GM20000 (cell line): ENCODE measurements around the gene BLVRA.

Source experiments
- DNase-seq: peaks from one replicate; pipeline ENCODE4 v3.0.0; 2012; ENCODE audit warnings: low spot score
- TF ChIP-seq, protein P1 (sequence below): IDR thresholded peaks from 2 replicates; pipeline ENCODE4 v1.5.1; 2012; ENCODE audit warnings: mild to moderate bottlenecking, control low read depth; ENCODE audit errors: extremely low read depth, missing control alignments

BLVRA gene

DNA sequence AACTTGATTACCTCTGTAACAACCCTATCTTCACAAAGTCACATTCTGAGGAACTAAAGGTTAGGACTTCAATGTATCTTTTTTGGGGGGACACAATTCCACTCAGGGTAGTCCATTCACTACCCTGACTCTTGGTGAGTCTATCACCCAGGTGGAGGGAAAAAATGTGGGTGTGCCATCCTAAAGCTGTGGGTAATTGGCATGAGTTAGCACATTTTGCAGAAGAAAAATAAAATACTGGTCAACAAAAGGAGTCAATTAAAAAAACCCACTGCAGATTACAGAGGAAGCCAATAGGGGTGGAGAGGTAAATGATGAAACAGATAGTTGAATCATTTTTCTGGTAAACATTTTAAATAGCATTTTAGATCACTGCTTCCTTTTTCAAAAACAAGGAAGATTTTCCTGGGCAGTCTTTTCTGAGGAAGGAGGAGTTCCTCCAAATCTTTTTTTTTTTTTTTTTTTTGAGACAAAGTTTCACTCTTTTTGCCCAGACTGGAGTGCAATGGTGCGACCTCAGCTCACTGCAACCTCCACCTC lies 5.1 kb upstream of the BLVRA start:
- no peak for DNase-seq
- TF ChIP-seq, protein P1, sequence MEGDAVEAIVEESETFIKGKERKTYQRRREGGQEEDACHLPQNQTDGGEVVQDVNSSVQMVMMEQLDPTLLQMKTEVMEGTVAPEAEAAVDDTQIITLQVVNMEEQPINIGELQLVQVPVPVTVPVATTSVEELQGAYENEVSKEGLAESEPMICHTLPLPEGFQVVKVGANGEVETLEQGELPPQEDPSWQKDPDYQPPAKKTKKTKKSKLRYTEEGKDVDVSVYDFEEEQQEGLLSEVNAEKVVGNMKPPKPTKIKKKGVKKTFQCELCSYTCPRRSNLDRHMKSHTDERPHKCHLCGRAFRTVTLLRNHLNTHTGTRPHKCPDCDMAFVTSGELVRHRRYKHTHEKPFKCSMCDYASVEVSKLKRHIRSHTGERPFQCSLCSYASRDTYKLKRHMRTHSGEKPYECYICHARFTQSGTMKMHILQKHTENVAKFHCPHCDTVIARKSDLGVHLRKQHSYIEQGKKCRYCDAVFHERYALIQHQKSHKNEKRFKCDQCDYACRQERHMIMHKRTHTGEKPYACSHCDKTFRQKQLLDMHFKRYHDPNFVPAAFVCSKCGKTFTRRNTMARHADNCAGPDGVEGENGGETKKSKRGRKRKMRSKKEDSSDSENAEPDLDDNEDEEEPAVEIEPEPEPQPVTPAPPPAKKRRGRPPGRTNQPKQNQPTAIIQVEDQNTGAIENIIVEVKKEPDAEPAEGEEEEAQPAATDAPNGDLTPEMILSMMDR = no peak

DNA sequence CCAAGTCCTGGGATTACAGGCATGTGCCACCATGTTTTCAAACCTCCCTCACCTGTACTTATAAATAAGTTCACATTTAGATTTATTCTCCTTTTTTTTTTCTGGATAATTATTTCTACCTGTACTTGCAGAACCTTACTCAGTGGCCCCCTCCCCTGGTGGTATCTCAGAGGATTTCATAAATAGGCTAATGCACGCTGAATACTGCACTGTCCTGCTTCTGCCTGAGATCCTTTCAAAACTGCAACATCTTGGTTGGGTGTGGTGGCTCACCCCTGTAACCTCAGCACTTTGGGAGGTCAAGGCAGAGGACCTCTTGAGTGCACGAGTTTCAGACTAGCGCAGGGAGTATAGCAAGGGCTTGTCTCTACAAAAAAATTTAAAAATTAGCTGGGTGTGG lies 4.6 kb upstream of the BLVRA start:
- TF ChIP-seq, protein P1 = no peak

GRCh38 chr7:43754596-43754995 lies 3.9 kb upstream of the BLVRA start:
- DNase-seq = no peak
- TF ChIP-seq, protein P1 = no peak

More for the DNA sequence above, 4.6 kb upstream of the BLVRA start:
- no peak for DNase-seq

DNA sequence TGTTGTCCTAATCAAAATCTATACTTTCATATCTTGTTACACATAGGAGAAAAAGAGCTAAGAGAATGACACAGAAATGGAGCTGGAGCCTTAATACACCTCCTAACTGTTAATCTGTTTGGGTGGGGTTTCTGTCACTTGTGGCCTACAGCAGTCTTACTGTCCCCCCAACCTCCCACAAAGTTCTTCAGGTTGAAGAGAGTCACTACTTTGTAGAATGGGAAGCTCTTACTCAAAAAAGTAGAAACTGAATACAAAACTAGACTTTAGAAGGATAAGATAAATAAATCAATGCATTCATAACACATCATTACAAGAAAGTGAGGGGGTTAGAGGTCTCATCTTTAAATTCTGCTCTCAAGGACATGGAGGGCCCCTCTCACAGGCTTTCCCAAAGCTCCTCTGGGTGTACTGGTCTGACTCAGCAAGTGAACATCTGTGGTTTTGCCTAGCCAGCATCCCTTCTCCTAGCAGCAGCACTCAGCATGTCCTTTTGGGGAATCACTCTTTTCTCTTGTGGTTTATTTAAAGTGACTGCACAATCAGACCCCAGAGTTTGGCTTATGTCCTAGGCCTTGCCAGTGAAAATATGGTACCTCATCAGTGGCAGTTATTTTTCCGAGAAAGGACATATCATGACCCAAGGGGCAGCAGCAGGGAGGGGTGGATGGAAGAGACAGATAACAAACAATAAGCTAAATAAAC lies 2.0 kb upstream of the BLVRA start:
- TF ChIP-seq, protein P1 = no peak
- DNase-seq = peak; percentile 47

GRCh38 chr7:43757073-43757720 lies 1.3 kb upstream of the BLVRA start:
- no peak for DNase-seq
- TF ChIP-seq, protein P1 = no peak

DNA sequence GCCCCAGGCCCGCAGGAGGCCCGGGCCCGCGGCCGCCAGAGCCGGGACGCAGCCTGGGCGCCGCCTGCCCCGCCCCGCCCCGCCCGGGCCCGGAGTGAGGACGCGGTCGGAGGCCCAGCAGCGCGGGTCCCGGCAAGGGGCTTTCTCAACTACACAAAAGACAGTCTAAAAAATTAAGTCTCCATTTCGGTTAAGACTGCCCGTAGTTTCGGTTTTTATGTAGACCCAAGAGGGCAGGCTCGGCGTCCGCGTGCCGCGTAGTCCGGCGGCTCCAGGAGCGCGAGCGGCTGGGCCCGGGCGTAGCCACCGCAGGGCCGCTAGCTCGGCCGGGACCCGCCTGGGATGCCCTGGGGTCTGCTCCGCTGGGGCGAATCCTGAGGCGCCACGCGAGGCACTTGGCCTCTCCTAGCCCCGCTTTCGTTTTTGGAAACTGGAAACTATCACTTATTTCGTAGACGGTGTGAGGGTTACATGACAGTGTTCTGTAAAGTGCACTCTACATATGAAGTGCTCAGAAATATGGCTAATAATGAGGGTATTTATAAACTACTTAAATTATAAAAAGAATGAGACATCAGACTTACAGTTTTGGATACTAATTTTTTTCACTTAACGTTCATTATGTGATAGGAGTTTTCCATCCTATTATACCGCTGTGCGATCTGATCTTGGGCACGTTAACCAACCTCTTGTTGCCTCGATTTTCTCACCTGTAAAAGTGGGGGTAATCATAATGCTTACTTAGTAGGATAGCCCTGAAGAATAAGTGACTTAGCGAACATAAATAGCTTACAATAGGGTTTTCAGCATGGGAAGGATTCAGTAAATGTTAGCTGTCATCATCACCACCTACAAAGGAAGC lies 573 bp downstream of the BLVRA start:
- DNase-seq = peak; percentile 76
- TF ChIP-seq, protein P1 = no peak
